GM21360 (cell line): Measurements from ENCODE around the gene BORCS5.

Experiments
- ATAC-seq: cut with Tn5 transposase; IDR thresholded peaks from one replicate; pipeline ENCODE4 v1.9.1; 2021; ENCODE audit warnings: mild to moderate bottlenecking, moderate library complexity; ENCODE audit not compliant: unreplicated experiment

Gene BORCS5

GRCh38 chr12:12508612-12509011 lies 151.7 kb downstream of the BORCS5 start:
- no peak for ATAC-seq

GRCh38 chr12:12510141-12510540 lies 153.3 kb downstream of the BORCS5 start:
- ATAC-seq: no peak

GRCh38 chr12:12510551-12510950 lies 153.7 kb downstream of the BORCS5 start:
- no peak for ATAC-seq

GRCh38 chr12:12511021-12511783 lies 154.3 kb downstream of the BORCS5 start:
- no peak for ATAC-seq

- no peak for ATAC-seq
These were observed 155.2 kb downstream of the BORCS5 start for GRCh38 chr12:12511895-12512711.

GRCh38 chr12:12513416-12514006 lies 156.6 kb downstream of the BORCS5 start:
- ATAC-seq: no peak

GRCh38 chr12:12518464-12518845 lies 161.6 kb downstream of the BORCS5 start:
- ATAC-seq: no peak

- ATAC-seq: no peak
These were observed 162.0 kb downstream of the BORCS5 start for GRCh38 chr12:12518919-12519318.
